ENCODE data around the gene MRO.

DNA sequence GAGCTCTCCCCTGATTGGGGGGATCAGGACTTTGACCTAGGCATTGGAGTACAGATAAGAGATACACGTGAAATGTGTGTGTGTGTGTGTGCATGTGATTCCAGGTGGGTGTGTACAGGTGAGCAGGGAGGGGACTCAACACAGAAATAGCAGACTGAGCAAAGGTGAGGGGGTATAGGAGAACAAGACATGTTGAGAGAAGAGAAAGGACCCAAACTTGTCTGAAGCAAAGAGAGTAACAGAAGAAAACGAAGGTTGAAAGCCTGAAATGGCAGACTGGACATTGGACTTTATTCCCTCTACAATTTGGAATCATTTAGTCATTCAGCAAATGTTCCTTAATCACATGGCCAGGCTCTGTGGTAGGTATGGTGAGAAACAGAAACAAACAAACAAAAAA, 23.3 kb downstream of the MRO start:
- TF ChIP-seq EP300 (IDR thresholded peaks at IDR 0.05) (no peak), POLR2A (IDR thresholded peaks at IDR 0.05; ENCODE audit: low read length) (no peak), CEBPB (IDR thresholded peaks at IDR 0.05) (no peak), KDM1A (IDR thresholded peaks at IDR 0.05; ENCODE audit: low read depth) (no peak), MYC (IDR thresholded peaks at IDR 0.05; ENCODE audit: borderline replicate concordance, low read length) (no peak), HDAC2 (IDR thresholded peaks at IDR 0.05) (no peak), FOSL2 (IDR thresholded peaks at IDR 0.05) (no peak), FOSL2 (CRISPR knock-in tag; IDR thresholded peaks at IDR 0.05) (no peak), SREBF2 (IDR thresholded peaks at IDR 0.05) (no peak)
- TF ChIP-seq, protein P1, sequence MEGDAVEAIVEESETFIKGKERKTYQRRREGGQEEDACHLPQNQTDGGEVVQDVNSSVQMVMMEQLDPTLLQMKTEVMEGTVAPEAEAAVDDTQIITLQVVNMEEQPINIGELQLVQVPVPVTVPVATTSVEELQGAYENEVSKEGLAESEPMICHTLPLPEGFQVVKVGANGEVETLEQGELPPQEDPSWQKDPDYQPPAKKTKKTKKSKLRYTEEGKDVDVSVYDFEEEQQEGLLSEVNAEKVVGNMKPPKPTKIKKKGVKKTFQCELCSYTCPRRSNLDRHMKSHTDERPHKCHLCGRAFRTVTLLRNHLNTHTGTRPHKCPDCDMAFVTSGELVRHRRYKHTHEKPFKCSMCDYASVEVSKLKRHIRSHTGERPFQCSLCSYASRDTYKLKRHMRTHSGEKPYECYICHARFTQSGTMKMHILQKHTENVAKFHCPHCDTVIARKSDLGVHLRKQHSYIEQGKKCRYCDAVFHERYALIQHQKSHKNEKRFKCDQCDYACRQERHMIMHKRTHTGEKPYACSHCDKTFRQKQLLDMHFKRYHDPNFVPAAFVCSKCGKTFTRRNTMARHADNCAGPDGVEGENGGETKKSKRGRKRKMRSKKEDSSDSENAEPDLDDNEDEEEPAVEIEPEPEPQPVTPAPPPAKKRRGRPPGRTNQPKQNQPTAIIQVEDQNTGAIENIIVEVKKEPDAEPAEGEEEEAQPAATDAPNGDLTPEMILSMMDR (IDR thresholded peaks at IDR 0.05) = no peak
- TF ChIP-seq, protein P2, sequence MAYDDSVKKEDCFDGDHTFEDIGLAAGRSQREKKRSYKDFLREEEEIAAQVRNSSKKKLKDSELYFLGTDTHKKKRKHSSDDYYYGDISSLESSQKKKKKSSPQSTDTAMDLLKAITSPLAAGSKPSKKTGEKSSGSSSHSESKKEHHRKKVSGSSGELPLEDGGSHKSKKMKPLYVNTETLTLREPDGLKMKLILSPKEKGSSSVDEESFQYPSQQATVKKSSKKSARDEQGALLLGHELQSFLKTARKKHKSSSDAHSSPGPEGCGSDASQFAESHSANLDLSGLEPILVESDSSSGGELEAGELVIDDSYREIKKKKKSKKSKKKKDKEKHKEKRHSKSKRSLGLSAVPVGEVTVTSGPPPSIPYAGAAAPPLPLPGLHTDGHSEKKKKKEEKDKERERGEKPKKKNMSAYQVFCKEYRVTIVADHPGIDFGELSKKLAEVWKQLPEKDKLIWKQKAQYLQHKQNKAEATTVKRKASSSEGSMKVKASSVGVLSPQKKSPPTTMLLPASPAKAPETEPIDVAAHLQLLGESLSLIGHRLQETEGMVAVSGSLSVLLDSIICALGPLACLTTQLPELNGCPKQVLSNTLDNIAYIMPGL (CRISPR knock-in tag; IDR thresholded peaks at IDR 0.05; ENCODE audit: borderline replicate concordance) = no peak
- TF ChIP-seq, protein P3, sequence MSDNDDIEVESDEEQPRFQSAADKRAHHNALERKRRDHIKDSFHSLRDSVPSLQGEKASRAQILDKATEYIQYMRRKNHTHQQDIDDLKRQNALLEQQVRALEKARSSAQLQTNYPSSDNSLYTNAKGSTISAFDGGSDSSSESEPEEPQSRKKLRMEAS (IDR thresholded peaks at IDR 0.05) = no peak

Data from A549 (cell line).